ENCODE results near the gene ITIH1. TPM values are rescaled to one million over a fixed set of nuclear protein-coding genes. Genes with fewer than 3 reads are reported as not detected.

The ITIH1 gene
- total and polyA plus RNA-seq, 12 donors: 0.13 TPM; not detected in 11

DNA sequence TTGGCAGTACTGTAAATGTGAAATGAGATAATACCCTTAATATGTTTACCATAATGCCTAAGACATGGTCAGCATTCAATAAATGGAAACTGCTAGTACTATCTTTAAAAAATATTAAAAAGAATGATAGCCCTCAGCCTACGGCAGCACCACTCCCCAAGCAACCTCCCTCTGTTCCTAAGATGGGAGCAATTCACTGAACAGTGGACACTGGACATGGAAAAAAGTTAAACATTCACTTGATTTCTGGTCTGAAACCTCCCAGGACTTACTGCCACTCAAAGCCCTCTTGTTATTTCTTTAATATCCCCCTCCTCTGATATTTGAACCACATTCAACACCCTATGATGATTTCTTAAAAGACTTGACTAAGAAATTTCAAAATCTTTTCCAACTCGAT, 33.7 kb upstream of the ITIH1 start:
- Histone ChIP-seq H3K9me3 (no peaks in the 10 kb centered on the region), H3K27ac (no peak overlapping the region), H3K36me3 (peaks cover 0 to 100% (median 66%) of the 10 kb centered on the region in 9 donors), H3K4me3 (no peak overlapping the region), H3K4me1 (no peaks in the 10 kb centered on the region), H3K27me3 (no peaks in the 10 kb centered on the region)
- ATAC-seq: no peak
- intact Hi-C loops (cut with DNase I): loop anchor here in 8 of 10 donors (5.0 to 10.0 kb wide), 5 partner anchors 181 to 331 kb away; no protein-coding TSS in a partner anchor
- DNase-seq: no peak
- 90 to 96% methylated on average over 2 of the region's 2 CpGs for WGBS, 2 donors
- no peak for TF ChIP-seq CTCF (IDR thresholded peaks at IDR 0.05)

- peaks cover 0 to 100% (median 48%) of the 10 kb centered on the region in 9 donors for H3K36me3 ChIP-seq
- 94 to 95% methylated on average over 3 of the region's 3 CpGs for WGBS, 2 donors
- no peak for DNase-seq
- H3K4me1 ChIP-seq: no peaks in the 10 kb centered on the region
- H3K4me3 ChIP-seq: no peak overlapping the region
- TF ChIP-seq CTCF (IDR thresholded peaks at IDR 0.05): no peak
- no peaks in the 10 kb centered on the region for H3K27me3 ChIP-seq
- ATAC-seq: no peak
- no peak overlapping the region for H3K27ac ChIP-seq
- intact Hi-C loops (cut with DNase I): no loop called here
- H3K9me3 ChIP-seq: no peaks in the 10 kb centered on the region
Observed at GRCh38 chr3:52752045-52752660, 25.2 kb upstream of the ITIH1 start.

- 94 to 96% methylated on average over 4 of the region's 4 CpGs for WGBS, 2 donors
- no peak for TF ChIP-seq CTCF (IDR thresholded peaks at IDR 0.05)
- H3K36me3 ChIP-seq: peaks cover 0 to 100% (median 47%) of the 10 kb centered on the region in 9 donors
- H3K27me3 ChIP-seq: no peaks in the 10 kb centered on the region
- ATAC-seq (no peak), DNase-seq (no peak)
- H3K4me3 ChIP-seq: no peak overlapping the region
- no peak overlapping the region for H3K27ac ChIP-seq
- no peaks in the 10 kb centered on the region for H3K9me3 ChIP-seq
- intact Hi-C loops (cut with DNase I): no loop called here
- no peaks in the 10 kb centered on the region for H3K4me1 ChIP-seq
Observed at GRCh38 chr3:52754373-52754772, 23.0 kb upstream of the ITIH1 start.

- TF ChIP-seq CTCF (IDR thresholded peaks at IDR 0.05): no peak
- Histone ChIP-seq H3K36me3 (peaks cover 0 to 100% (median 44%) of the 10 kb centered on the region in 9 donors), H3K4me3 (no peak overlapping the region), H3K27me3 (no peaks in the 10 kb centered on the region), H3K4me1 (no peaks in the 10 kb centered on the region), H3K27ac (no peak overlapping the region), H3K9me3 (no peaks in the 10 kb centered on the region)
- ATAC-seq (no peak), DNase-seq (no peak)
- WGBS, 2 donors: 97 to 98% methylated on average over 1 of the region's 1 CpG
- intact Hi-C loops (cut with DNase I): no loop called here
Observed at GRCh38 chr3:52756141-52756540, 21.3 kb upstream of the ITIH1 start.

Data from heart right ventricle (tissue), 16 donors.